Fibroblast of skin of left biceps (primary cell): ENCODE measurements around the gene NRCAM.
"Not testable (repeated sequence)": the region's sequence is repeated elsewhere in the genome, so short reads cannot be mapped to it uniquely, and the experiment has no call there.

ENCODE experiments used
- DNase-seq, 2 experiments: peaks; one replicate each; pipeline ENCODE4 v3.0.0-alpha.2; 2013; ENCODE audit warnings: low read depth in 2 of 2

The NRCAM gene

DNA sequence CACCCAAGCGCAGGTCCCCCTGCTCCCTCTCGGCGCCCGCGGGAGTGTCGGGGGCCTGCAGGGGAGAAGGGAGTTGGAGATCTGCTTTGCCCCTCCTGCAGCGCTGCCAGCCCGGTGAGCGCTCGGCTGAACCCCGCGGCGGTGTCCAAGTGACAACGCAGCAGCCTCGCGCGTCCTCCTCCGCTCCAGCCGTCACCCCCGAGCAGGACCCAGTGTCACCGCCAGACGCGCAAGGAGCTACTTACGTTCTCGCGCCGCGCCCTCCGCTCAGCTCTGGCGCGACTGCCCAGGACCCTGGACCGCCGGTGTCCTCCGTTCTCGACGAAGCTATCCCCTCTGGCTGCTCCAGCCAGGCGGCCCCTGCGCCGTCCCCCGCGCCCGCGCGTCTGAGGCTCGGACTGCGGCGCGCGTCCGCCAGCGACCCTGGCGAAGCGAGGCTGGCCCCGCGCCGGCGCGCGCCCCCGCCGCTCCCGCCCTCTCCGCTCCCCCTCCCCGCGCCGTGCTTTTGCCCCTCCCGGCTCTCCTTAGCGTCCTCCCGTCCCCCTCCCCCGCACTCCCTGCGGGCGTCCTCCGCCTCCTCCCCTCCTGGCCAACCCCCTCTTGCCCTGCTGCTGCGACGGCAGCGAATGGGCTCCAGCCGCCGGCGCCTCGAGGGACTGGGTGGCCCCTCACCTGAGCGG is at the start of gene NRCAM:
Gene NRCAM, minus strand, starts transcription at position 439 of the 680 bp plus-strand sequence. CDS start 216,372 bp downstream, outside the sequence.
- no peak for DNase-seq

DNA sequence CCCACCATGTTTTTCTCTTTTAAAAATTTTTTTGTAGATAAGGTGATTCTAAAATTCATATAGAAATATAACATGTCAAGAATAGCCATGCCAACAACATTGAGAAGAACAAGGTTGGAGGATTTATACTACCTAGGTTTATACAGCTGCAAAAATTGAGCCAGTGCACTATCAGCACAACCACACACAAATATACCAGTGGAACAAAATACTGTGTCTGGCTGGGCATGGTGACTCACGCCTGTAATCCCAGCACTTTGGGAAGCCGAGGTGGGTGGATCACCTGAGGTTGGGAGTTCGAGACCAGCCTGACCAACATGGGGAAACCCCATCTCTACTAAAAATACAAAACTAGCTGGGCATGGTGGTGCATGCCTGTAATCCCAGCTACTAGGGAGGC is 48.3 kb upstream of the NRCAM start:
- DNase-seq, result not testable (repeated sequence)

DNA sequence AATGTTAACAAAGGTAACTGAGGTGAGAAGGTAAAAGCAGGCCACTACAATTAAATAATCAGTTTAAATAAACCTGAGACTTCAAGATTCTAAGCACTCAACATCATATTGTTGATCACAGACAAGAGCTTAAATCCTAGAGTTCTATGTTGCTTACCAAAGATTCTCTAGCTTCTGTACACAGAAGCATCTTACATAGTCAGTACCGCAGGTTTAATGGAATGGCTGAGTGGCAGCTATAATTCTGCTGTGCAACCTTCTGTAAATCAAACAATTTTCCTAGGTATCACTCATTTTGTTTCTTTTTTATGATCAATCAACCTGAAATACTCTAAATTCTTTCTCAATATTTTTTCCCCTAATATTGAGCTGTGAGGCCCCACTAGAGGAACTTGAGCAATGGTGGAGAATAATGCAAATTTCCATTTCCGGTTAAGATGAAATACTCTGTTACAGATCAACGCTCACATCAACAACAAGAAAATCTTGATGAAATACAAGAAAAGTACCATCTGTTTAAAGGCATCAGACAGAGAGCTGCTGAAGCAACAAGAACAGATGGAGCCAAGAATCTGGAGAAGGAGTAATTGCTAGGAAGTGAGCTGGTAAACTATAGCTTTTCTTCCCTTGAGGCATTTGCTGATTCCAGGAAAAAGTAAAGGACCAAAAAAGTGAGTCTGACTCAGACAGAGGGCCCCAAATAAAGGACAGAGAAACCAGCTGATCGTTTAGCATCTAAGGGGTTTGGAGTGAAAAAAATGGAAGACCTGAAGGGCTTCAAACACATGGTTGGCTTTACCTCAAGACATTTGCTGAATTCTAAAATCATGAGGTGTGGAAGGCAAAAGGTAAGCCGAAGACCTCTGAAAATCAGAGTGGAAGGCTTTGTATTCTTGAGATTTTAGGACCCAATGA is 47.1 kb upstream of the NRCAM start:
- DNase-seq, result peak; percentile 6 to 22

DNA sequence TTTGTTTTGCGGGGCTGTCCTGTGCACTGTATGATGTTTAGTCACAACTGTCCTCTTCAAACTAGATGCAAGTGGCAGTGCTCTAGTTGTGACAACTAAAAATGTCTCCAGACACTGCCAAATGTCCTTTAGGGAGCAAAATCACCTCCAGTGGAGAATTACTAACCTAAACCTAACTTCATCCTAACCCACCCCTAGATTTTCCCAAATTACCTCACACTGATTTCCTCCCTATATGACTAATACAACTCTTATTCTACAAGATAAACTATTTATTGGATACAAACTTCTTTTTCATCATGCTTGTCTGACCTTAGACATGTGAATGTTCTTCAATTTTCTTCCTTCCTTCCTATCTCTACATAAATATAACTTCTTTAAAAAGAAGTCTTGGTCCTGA is 43.3 kb upstream of the NRCAM start:
- no peak for DNase-seq

DNA sequence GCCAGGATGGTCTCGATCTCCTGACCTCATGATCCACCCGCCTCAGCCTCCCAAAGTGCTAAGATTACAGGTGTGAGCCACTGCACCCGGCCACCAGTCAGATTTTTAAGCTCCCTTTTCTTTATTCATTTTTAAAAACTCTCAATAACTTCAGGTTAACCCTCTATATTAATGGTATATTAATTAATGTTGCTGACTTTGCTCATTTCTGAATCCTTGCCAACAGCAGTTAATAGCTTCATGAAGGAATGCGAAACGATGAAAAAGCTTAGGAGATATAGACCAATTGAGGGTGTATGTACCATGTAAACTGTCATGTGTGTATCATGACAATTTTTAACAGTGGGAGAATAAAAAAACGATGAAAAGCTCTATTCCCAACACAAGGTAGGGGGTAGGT is 42.2 kb upstream of the NRCAM start:
- DNase-seq, result no peak

- peak in 1 of 2 experiments; percentile 9 for DNase-seq
These were observed 41.0 kb upstream of the NRCAM start for GRCh38 chr7:108497082-108497725.

GRCh38 chr7:108492742-108493141 is 36.5 kb upstream of the NRCAM start:
- DNase-seq, result no peak

DNA sequence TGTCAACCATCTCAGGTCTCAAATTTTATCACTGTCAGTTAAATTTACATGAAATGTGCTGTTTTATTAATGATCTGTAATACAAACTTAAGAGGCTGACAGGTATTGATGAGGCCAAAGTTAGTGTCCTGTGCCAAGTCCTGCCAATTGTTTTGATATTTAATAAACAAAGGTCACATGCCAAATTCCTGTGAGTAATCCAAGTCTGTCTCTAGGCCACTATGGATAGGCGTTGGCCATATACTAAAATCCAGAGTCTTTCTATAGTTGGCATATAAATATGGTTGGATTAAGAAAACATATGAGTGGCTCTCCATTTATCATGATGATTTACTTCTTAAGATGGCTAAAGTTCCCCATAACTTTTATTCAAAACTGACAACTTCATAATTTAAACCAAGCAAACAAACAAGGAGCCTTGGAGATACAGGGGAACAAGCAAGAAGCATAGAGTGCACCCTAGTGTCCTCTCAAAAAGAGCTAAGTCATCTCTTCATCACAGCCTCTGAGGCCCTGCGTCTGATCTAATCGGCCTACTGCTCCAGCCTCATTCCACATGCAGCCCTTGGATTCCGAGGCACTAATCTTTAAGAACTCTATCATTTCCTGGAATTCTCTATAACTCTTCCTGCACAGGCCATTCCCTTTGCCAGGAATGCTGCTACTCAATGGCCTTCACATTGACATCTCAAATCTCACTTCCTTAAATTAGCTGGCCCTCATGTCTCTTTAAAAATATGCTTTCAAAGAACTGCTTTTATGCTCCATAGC is 32.7 kb upstream of the NRCAM start:
- no peak for DNase-seq

GRCh38 chr7:108487646-108488045 is 31.4 kb upstream of the NRCAM start:
- no peak for DNase-seq

- DNase-seq, result peak in 1 of 2 experiments; percentile 2
These were observed 30.2 kb upstream of the NRCAM start for GRCh38 chr7:108486291-108486966.

DNA sequence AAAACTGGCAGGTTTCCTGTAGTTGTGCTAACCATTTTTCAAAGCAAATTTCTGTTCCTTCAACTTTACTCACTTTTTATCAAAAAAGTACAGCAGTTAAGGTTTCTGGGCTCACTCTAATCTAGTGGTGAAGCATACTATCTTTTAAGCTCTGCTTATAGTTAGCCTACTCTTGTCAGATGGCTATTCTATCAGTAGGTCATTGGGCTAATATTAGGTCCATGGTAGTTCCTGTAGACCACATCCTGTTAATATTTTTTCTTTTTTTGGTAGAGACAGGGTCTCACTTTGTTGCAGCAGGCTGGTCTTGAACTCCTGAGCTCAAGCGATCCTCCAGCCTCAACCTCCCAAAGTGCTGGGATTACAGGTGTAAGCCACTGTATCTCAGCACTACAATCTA is 27.9 kb upstream of the NRCAM start:
- no peak for DNase-seq

DNA sequence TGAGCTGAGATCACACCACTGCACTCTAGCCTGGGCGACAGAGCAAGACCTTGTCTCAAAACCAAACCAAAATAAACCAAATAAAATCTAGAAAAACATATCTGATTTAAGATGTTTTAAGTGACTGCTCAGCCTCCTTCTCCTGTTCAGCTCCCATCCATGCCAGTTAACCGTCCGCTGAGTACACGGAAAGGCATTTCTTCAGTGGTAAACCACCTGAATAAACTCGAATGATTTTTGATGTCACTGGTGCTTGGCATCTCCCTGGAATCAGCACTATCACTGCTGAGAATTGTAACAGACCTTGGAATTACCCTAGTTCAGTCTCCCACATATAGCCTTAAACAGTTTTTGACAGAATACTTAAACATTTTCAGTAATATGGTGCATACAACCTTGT is 24.1 kb upstream of the NRCAM start:
- no peak for DNase-seq

DNA sequence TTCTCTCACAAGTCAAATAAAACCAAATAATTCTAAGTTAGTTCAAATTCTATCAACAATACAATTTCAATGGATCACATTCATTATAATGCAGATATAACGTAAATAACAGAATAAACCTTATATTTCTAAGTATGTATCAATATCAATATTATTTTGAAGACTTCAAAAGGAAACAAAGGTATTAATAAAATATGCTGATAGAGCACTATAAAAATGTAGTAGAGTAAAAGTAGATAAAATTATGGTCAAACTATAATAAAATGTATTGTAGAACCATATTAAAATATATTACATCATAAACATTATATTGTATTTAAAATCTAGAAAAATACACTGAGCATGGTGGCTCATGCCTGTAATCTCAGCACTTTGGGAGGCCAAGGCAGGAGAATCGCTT is 23.5 kb upstream of the NRCAM start:
- DNase-seq, result no peak

DNA sequence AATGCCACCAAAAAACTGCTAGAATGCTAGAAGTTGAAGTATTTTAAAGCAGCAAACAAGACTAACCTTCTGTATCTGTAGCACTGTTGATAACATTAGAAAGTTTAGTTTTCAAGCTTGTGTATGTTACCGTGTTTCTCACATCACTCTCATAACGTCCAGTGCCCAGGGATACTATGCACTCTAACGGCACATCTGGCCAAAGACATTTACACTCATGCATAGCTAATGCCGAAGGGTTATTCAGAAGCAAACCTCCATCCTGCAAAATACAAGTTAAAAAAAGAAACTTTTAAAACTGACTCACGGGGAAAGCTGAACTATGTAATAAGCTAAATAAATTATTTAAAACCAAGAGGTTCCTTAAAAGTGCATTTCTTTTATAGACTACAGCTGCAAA is 22.9 kb upstream of the NRCAM start:
- no peak for DNase-seq

- no peak for DNase-seq
These were observed 12.0 kb upstream of the NRCAM start for GRCh38 chr7:108468246-108468645.

DNA sequence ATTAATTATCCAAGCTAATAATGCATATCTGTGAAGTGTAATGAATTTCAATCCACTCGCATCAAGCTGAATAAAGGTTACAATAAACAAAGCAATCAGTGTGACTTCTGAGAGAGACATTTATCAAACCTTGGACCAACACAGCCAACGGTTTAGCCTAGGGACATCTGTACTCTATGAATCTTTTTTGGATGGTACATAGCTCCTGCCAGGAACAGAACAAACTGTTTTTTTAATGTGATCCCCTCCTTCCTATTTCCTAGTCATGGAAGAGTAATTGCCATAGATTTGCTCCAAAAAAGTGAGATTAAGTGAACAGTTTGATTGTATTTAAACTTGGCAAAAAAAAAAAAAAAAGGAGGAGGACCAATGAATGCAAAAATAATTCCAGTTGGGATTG is 11.2 kb upstream of the NRCAM start:
- no peak for DNase-seq

- DNase-seq, result not testable (repeated sequence)
These were observed 10.1 kb upstream of the NRCAM start for GRCh38 chr7:108466322-108466721.

DNA sequence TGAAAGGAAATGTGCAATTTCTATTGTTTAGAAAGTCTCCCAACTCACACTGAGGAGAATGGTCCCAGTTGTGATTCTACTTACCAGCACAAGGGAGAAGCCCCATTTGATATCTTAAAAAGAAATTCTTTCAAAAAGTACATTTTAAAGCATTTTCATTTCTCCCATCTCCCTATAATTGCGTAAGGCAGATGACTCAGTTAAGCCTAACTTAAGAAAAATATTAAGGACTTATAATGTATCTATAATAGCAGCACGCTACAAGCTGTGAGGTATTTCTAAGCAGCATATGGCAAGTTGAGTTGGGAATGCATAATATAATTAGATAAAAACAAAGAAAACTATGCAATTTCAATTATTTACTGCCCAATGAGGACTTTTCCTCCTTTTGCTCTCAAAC is 8.5 kb upstream of the NRCAM start:
- DNase-seq, result no peak

- DNase-seq, result no peak
These were observed 7.4 kb upstream of the NRCAM start for GRCh38 chr7:108463613-108464012.

- peak in 1 of 2 experiments; percentile 13 for DNase-seq
These were observed 5.6 kb upstream of the NRCAM start for GRCh38 chr7:108461840-108462239.

DNA sequence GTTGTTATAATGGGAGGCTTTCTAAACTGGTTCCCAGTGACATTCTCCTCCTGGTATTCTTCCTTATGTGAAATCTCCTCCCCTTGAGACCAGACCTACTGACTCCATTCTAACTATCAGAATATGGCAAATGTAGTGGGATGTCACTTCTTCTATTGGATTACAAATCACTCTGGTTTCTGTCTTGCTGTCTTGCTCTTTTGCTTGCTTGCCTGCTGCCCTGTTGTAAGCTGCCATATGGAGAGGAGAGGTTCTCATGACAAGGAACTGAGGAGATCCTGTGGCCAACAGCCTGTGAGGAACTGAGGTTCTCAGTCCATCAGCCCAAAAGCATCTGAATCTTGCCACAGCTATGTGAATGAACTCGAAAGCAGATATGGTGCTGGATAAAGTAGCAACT is 4.7 kb upstream of the NRCAM start:
- DNase-seq, result no peak
